AG09319 (cell line): ENCODE data around the gene UBR1.
"Not testable (repeated sequence)": the region's sequence is repeated elsewhere in the genome, so short reads cannot be mapped to it uniquely, and the experiment has no call there.

Source experiments
- DNase-seq: peaks from one replicate; pipeline ENCODE4 v3.0.0-alpha.2; 2010; ENCODE audit warnings: low read depth; ENCODE audit errors: extremely low read depth
- CTCF ChIP-seq: IDR thresholded peaks from 2 replicates; pipeline ENCODE4 v1.5.1; 2011; ENCODE audit warnings: low read depth, mild to moderate bottlenecking, inconsistent platforms, low read length, moderate library complexity

The UBR1 gene

GRCh38 chr15:43067717-43068461 lies 37.9 kb downstream of the UBR1 start:
- DNase-seq: no peak
- TF ChIP-seq CTCF: no peak

GRCh38 chr15:43056696-43057095 lies 49.1 kb downstream of the UBR1 start:
- DNase-seq: no peak
- no peak for TF ChIP-seq CTCF

GRCh38 chr15:43052860-43053259 lies 53.0 kb downstream of the UBR1 start:
- DNase-seq: no peak
- no peak for TF ChIP-seq CTCF

- no peak for DNase-seq
Measured at GRCh38 chr15:43048935-43049334, 56.9 kb downstream of the UBR1 start.

GRCh38 chr15:43046484-43046883 lies 59.4 kb downstream of the UBR1 start:
- TF ChIP-seq CTCF: no peak
- DNase-seq: no peak

More at GRCh38 chr15:43048935-43049334, 56.9 kb downstream of the UBR1 start:
- no peak for TF ChIP-seq CTCF

- no peak for TF ChIP-seq CTCF
Measured at GRCh38 chr15:43042885-43043284, 63.0 kb downstream of the UBR1 start.

GRCh38 chr15:43041085-43041484 lies 64.8 kb downstream of the UBR1 start:
- not testable (repeated sequence) for DNase-seq

More at GRCh38 chr15:43042885-43043284, 63.0 kb downstream of the UBR1 start:
- DNase-seq: no peak

GRCh38 chr15:43035240-43035639 lies 70.6 kb downstream of the UBR1 start:
- DNase-seq: not testable (repeated sequence)
